GM12892 (cell line): Measurements from ENCODE around the gene PQBP1.

Experiments
- POLR2A ChIP-seq: IDR thresholded peaks from 2 replicates; pipeline ENCODE4 v1.6.1; 2011; ENCODE audit warnings: low read depth, low read length, control low read depth
- POLR2AphosphoS5 ChIP-seq: IDR thresholded peaks from 2 replicates; pipeline ENCODE4 v1.6.1; 2011; ENCODE audit warnings: low read depth, low read length, control low read depth
- TAF1 ChIP-seq: IDR thresholded peaks from 2 replicates; pipeline ENCODE4 v1.6.1; 2011; ENCODE audit warnings: low read depth, mild to moderate bottlenecking, control low read depth, low read length, borderline replicate concordance

DNA sequence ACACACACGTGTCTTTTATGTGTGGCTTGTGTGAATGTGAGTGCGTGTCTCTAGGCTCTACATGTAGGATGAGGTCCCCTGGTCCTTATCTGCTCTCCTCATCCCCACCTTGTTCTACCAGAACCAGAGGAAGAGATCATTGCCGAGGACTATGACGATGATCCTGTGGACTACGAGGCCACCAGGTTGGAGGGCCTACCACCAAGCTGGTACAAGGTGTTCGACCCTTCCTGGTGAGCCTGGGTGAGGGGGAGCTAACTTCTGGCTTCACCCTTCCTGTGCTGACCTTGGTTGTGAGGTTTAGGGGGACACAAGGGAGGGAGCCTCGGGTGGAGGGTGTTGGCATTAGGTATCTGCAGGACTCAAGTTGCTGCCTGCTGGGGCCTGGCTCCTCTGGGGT is 3.3 kb downstream of the PQBP1 start:
- no peak for TF ChIP-seq POLR2AphosphoS5
- no peak for TF ChIP-seq POLR2A
- no peak for TF ChIP-seq TAF1
